Lower lobe of right lung (tissue), 2 donors: ENCODE data around the gene RUFY2. TPM values are rescaled to one million over a fixed set of nuclear protein-coding genes. Genes with fewer than 3 reads are reported as not detected.
A peak's percentile ranks its signal among the peaks of the same experiment; 100 is the strongest.
"Not testable (repeated sequence)": the region's sequence is repeated elsewhere in the genome, so short reads cannot be mapped to it uniquely, and the experiment has no call there.

Experiments
- ATAC-seq, 2 donors: fragments of 200-7000 bp; cut with Tn5 transposase; one replicate each; pipeline ENCODE4 v1.9.1; 2020 to 2022; ENCODE audit warnings: mild to moderate bottlenecking in 2 of 2, moderate library complexity in 2 of 2
- DNase-seq: peaks from one replicate; pipeline ENCODE4 v3.0.0-alpha.2; 2020
- H3K27ac ChIP-seq: fragments of 200-600 bp; one replicate; pipeline ENCODE4 v1.8.0; 2022
- H3K27me3 ChIP-seq: fragments of 200-600 bp; one replicate; pipeline ENCODE4 v1.8.0; 2022; ENCODE audit warnings: low read depth
- H3K36me3 ChIP-seq: fragments of 200-600 bp; one replicate; pipeline ENCODE4 v1.8.0; 2022; ENCODE audit warnings: mild to moderate bottlenecking
- H3K4me1 ChIP-seq: fragments of 200-600 bp; one replicate; pipeline ENCODE4 v1.8.0; 2022
- H3K4me3 ChIP-seq: fragments of 200-600 bp; one replicate; pipeline ENCODE4 v1.8.0; 2022; ENCODE audit warnings: mild to moderate bottlenecking
- H3K9me3 ChIP-seq: fragments of 200-600 bp; one replicate; pipeline ENCODE4 v1.8.0; 2022
- CTCF ChIP-seq: fragments of 200-600 bp; IDR thresholded peaks from one replicate; pipeline ENCODE4 v1.8.0; 2022; ENCODE audit warnings: antibody characterized with exemption, mild to moderate bottlenecking
- intact Hi-C: fragments of 100-400 bp; cut with DNase I; formaldehyde crosslinking; loops from one replicate; pipeline ENCODE4 v1.11.0; 2022
- total RNA-seq: library from RNA; stranded (reverse); fragmentation: NEBNext Ultra II Directional; extraction: Animal tissue kit (Norgen Biotek cat#: 25700); gene quantifications from one replicate; pipeline ENCODE4 v1.2.1, GENCODE V29; 2021
- donor health status: DM: no; HTN: yes; CAD: no; lungs with severe emphysema.

The RUFY2 gene
- total RNA-seq, 1 donor from 2014 or later = 24.8 TPM

DNA sequence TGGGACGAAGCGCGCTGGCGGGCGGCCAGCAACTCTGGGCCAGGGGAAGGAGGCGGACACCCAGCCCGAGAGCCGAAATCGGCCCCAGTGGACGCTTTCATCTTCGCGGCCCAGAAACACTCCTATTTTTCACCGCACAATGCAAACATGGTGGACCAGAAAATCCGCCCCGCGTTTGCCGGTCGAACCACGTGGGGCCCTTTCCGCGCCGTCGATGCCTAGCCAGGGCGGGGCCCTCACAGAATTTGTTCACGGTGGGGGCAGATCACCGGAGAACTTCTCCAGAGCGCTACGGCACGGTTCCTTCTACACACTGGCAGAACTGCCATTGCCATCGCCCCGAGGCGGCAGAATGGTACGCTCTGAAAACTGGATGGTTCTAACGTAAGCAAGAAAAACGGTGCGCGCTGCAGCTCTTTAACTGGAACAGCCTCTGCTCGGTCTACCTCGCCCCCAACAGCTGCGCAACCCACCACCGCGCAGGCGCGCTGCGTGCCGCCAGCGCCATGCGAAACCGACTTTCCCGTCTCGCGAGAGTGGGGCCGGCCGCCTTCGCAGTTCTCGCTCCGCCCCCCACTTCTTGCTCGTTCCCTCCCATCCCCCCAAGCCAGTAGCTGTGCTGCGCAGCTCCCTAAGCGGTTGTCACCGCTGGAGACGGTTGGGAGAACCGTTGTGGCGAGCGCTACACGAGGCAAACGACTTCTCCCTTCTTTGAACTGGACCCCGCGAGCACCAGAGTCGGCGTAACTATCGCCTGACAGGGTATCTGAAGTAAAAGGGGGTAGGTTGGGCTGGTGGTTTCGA, 75.4 kb downstream of the RUFY2 start, which contains the start of gene HNRNPH3:
HNRNPH3 (plus strand) TSS at position 610 of the 804 bp plus-strand sequence. CDS start 5,158 bp downstream, outside the sequence.
- H3K27ac ChIP-seq = peak within 1 kb of the TSS; percentile 99
- H3K9me3 ChIP-seq = no peaks in the 10 kb centered on the region
- peak; percentile 7 for TF ChIP-seq CTCF
- peaks cover 5% of the 10 kb centered on the region for H3K36me3 ChIP-seq
- ATAC-seq (peak; percentile 95 to 97), DNase-seq (peak; percentile 97)
- H3K4me1 ChIP-seq = peaks cover 58% of the 10 kb centered on the region
- H3K4me3 ChIP-seq = peak within 1 kb of the TSS; percentile 85
- intact Hi-C loops = no loop called here
- no peaks in the 10 kb centered on the region for H3K27me3 ChIP-seq

DNA sequence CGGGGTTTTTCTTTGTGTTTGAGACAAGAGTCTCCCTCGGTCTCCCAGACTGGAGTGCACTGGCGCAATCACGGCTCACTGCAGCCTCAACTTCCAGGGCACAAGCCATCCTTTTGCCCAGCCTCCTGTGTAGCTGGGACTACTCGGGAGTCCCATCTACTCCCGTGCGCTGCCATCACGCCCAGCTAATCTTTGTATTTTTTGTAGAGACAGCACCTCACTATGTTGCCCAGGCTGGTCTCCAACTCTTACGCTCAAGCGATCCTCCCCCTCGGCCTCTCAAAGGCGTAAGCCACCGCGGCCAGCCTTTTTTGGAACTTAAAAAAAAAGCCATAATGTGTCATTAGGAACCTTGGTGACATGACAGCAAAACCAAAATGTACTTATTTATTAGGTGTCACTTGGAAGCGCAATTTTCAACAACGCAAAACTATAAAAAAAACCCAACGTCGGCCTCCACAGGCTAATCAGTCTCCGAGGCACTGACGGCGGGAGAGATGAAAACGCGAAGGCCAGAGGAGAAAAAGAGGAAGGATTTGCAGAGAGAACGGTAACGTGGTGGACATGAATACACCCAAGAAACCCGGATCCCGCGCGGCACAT, 76.1 kb downstream of the RUFY2 start:
- Histone ChIP-seq H3K9me3 (no peaks in the 10 kb centered on the region), H3K4me1 (peaks cover 51% of the 10 kb centered on the region), H3K36me3 (peaks cover 2% of the 10 kb centered on the region), H3K27me3 (no peaks in the 10 kb centered on the region), H3K27ac (peak overlapping the region; percentile 99), H3K4me3 (peak overlapping the region; percentile 85)
- ATAC-seq = no peak
- DNase-seq = no peak
- intact Hi-C loops = no loop called here
- TF ChIP-seq CTCF = no peak

DNA sequence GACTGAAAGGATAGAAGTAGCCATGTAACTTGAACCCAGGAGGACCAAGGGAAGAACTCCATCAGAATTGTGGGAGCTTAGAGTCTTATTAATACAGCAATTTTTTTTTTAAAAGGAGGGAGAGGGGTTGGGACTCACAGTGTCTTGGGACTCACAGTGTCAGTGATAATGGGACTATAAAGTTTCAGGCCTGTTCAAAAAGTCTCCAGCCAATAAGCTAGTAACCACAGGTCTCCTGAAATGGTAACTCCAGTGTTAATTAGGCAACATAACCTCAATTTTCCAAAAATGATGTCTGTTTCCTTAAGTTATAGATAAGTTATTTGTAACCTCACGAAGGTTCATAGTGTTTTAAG, 77.6 kb downstream of the RUFY2 start:
- intact Hi-C loops = no loop called here
- peak overlapping the region; percentile 80 for H3K27ac ChIP-seq
- TF ChIP-seq CTCF = no peak

GRCh38 chr10:68327889-68328786, 78.9 kb downstream of the RUFY2 start:
- peaks cover 28% of the 10 kb centered on the region for H3K4me1 ChIP-seq
- no peak for TF ChIP-seq CTCF
- H3K27ac ChIP-seq = peak overlapping the region; percentile 80
- DNase-seq = no peak
- no peaks in the 10 kb centered on the region for H3K36me3 ChIP-seq
- intact Hi-C loops = no loop called here
- peak overlapping the region; percentile 20 for H3K4me3 ChIP-seq
- no peaks in the 10 kb centered on the region for H3K27me3 ChIP-seq
- no peaks in the 10 kb centered on the region for H3K9me3 ChIP-seq
- ATAC-seq = no peak

More for the DNA sequence above, 77.6 kb downstream of the RUFY2 start:
- Histone ChIP-seq H3K4me1 (peaks cover 37% of the 10 kb centered on the region), H3K4me3 (no peak overlapping the region), H3K9me3 (no peaks in the 10 kb centered on the region), H3K36me3 (no peaks in the 10 kb centered on the region), H3K27me3 (no peaks in the 10 kb centered on the region)
- DNase-seq (no peak), ATAC-seq (no peak)

DNA sequence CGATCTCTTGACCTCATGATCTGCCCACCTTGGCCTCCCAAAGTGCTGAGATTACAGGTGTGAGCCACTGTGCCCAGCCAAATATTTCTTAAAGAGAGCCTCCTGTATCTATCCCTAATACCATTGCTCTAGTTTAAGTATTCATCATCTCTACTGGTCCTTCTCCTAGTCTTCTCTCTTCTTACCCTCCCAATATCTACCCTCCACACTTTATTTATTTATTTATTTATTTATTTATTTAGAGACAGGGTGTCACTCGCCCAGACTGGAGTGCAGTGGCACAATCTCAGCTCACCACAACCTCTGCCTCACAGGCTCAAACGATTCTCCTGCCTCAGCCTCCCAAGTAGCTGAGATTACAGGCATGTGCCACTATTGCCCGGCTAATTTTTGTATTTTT, 82.7 kb downstream of the RUFY2 start:
- ATAC-seq, H3K27me3 ChIP-seq, H3K9me3 ChIP-seq, intact Hi-C loops, DNase-seq, H3K4me3 ChIP-seq, H3K36me3 ChIP-seq, H3K27ac ChIP-seq: not testable (repeated sequence)
- peaks cover 14% of the 10 kb centered on the region for H3K4me1 ChIP-seq
